Suppressor macrophage treated with lipopolysaccharide for 1 hour (primary cell): ENCODE data around the gene ERP29.
A peak's percentile ranks its signal among the peaks of the same experiment; 100 is the strongest.
"Not testable (repeated sequence)": the region's sequence is repeated elsewhere in the genome, so short reads cannot be mapped to it uniquely, and the experiment has no call there.

Source experiments
- DNase-seq, 3 donors: peaks; one replicate each; pipeline ENCODE4 v3.0.0-alpha.2; 2020 to 2022

Gene ERP29

DNA sequence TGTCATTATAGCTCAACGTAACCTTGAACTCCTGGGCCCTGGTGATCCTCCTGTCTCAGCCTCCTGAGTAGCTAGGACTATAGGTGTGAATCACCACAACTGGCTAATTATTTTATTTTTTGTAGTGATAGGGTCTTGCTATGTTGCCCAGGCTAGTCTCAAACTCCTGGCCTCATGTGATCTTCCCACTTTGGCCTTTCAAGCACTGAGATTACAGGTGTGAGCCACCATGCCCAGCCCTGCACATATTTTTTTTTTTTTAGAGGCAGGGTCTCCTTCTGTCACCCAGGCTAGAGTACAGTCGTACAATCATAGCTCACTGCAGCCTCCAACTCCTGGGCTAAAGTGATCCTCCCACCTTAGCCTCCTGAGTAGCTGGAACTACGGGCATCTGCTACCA, 9.2 kb upstream of the ERP29 start:
- no peak for DNase-seq

DNA sequence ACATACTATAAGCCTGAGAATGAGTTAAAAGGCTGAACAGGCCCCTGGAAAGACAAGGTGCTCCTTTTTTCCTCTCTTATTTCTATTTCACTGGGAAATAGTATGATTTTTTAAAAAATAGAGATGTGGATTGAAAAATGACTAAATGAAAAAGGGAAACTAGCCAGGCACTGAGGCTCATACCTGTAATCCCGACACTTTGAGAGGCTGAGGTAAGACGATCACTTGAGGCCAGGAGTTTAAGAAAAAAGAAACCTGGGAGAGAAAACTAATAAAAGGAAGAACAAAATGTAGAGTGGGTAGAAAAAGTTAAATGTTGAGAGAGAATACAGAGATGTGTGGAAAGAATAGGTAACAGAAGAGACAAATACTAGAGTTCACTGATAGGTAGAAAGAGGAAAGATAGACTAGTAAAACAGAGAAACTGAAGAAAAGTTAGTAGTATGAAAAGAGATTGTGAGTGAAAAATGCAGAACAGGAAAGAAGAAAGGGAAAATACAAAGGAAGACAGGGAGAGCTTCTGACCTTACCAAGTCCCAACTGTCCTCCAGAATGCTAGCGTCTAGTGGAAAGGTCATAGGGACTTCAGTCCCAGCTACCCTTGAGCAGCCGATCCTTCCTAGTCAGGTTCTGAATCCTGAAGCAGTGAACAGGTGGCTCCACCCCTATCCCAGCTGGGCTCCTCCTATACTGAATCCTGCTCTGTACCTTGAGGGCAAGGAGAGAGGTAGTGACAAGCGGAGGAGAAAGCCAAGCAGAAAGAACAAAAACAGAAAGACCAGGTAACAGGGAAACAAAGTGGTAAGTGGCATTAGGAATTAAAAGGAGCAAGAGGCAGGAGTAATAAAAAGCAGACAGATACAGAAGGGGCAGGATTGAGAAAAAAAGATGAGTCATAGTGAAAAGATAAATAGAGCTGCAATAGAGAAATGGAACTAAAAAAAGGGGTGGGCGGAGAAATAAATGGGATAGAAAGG, 7.5 kb upstream of the ERP29 start:
- peak; percentile 13 to 38 (median 34) for DNase-seq

DNA sequence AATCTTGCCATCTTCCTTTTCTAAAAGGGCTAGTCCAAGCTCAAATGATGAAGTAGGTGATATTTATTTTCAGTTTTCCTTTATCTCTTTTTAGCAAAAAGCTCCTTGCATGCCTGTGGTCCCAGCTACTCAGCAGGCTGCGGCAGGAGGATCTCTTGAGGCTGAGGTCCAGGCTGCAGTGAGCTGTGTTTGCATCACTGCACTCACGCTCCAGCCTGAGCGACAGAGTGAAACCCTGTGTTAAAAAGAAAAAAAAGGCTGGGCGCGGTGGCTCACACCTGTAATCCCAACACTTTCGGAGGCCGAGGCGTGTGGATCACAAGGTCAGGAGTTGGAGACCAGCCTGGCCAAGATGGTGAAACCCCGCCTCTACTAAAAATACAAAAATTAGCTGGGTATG, 5.3 kb upstream of the ERP29 start:
- DNase-seq = no peak

DNA sequence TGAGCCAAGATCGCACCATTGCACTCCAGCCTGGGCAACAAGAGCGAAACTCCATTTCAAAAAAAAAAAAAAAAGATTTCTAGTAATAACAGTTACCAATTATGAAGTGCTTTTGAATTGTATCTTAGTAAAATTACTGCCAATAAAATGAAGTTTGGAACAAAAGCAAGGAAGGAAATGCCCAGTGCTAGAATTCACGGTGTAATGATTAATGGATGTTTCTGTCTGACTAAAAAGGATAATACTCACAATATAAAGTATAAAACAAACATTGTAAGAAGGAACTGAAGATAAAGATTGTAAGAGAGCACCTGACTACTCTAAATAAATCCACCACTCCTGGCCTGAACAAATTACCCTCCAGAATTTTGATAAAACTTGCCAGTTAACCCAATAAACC, 4.3 kb upstream of the ERP29 start:
- no peak for DNase-seq

DNA sequence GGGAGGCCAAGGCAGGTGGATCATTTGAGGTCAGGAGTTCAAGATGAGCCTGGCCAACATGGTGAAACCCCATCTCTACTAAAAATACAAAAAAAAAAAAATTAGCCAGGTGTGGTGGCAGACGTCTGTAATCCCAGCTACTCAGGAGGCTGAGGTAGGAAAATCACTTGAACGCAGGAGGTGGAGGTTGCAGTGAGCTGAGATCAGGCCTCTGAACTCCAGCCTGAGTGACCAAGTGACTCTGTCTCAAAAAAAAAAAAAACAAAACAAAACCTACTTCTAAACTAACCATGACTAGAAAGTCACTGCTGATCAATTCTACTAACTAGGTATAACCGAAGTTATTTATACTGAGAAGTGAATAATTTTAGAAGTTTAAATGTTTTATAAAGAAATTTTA, 3.6 kb upstream of the ERP29 start:
- DNase-seq = not testable (repeated sequence)

DNA sequence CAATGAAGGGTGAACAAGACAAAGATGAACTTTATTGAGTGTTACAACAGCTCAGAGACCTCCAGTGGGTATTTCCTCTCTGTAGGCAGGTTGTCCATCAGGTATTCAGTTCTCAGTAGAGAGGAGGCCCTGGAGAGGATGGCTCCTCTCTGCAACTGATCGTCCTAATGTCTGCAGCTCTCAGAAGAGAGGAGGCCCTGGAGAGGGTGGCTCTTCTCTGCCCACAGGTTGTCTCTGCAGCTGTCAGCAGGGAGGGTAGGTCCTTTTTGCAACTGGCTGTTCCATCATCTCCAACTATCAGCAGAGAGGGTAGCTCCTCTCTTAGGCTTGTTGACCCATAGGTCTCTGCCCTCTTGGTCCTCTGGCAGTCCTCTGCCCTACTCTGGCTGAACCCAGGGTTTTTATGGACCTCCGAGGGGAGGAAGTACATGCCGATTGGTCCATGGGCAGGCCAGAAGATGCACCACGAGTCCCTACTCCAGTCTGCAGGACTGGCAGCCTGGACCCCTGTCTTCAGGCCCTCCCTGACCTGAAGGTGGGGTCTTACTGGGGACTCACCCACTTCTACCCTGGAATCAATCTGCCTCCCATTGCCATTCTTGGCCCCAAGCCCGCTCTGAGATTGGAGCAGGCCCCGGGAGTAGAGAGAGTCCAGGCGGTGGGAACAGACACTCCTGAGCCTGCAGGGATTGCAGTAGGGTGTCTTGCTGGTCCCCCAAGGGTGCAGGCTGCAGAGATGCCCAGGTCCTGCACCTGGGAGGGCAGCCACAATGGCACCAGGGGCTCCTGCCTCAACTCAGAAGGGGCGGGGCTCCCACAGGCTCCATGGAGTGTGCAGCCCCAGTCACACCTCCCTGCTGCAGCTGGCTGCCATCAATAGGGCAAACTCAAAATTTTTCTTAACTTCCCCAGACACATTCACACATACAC, 2.5 kb upstream of the ERP29 start:
- no peak for DNase-seq

DNA sequence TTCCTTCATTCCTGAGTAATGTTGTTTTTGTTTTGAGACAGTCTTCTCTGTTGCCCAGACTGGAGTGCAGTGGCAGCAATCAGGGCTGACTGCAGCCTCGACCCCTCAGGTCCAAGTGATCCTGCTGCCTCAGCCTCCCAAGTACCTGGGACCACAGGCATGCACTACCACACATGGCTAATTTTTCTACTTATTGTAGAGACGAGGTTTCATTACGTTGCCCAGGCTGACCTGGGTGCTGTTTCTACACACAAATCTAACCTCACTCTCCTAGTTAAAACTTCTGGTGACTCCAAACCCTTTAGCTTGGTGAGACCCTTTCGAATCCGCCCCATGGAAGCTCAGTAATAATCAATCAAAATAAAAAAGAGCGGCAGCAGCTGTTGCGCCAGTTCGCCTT, 1.5 kb upstream of the ERP29 start:
- no peak for DNase-seq

DNA sequence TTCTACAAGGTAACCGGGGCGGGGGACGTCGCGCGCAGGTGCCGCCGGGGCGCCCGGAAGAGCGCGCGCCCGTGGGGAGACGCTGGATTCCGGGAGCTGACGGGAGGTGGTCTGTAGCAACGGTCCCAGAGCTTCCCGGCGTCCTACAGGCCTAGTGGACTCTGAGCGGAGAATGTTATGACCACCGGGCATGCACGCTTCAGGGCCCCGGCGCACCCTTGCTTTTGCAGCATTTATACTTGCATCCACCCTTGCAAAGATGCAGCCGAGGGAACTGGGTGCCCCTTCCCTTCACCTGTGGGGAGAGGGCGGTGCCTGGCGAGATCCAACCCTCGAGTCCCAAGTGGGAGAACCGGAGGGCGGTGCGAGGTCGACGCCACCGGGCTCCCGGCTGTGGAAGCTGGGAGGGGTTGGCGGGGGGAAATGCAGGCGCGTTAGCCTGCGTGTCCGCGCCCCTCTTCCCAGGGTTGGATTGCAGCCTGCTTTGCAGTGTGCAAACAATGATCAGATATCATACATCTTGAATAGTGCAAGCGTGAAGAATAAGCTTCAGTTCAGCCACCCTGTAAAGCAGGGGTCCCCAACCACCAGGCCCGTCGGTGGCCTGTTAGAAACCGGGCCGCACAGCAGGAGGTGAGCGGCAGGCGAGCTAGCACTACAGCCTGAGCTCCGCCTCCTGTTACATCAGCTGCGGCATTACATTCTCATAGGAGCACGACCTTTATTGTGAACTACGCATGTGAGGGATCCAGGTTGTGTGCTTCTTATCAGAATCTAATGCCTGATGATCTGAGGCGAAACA, 576 bp downstream of the ERP29 start:
- DNase-seq = peak; percentile 42 to 57 (median 56)

DNA sequence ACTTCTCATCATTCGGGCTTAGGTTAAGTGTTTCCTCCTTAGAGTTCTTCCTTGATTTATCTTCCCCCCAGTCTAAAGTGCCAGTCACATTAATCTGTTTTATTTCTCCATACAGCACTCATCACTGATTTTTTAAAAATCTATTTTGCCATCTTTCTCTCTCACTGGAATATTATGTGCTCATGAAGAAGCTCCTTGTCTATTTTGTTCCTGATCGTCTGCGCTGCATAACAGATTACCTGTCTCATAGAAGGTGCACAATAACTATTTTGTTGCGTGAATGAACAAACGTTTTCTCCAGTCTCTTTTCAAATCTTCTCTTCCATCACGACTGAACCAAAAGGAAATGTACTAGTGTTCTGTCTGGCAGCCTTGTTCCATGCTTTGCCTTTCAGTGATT, 2.7 kb downstream of the ERP29 start:
- DNase-seq = no peak

DNA sequence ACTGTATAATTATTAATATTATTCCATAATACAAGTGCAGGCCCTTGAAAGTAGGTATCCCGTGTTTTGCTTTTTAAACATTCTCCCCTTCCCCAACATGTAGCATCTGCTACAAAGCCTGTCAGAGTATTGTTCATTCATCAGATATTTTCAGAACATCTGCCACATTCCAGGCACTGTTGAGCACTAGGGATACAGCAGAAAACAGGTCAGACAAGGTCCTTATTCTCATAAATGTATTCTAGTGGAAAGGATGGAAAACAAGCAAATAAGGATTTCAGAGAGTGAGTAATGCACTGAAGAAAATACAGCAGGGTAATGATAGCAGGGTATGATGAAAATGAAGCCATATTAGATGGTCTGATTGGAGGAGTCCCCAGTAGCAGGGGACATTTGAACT, 3.8 kb downstream of the ERP29 start:
- no peak for DNase-seq

DNA sequence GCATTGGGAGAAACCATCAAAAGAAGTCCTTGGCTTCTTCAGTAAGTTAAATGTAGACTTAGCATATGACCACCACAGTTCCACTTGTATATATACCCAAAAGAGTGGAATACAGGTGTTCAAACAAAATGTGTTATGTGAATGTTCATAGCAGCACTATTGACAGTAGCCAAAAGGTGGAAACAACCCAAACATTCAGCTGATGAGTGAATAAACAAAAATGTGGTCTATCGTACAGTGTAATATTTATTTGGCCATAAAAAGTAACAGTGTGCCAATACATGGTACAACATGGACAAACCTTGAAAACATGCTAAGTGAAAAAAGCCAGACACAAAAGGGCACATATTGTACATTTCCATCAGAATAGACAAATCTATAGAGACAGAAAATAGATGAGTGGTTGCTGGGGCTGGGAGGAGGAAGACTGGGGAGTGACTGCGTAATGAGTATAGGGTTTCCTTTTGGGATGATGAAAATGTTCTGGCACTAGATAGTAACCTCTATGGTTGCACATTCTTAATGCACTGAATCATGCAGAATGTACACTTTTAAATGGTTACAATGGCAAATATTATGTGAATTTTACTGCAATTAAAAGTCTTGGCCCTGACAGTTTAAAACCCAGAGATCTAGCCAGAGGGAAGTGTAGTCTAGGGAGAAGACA, 5.5 kb downstream of the ERP29 start:
- DNase-seq = no peak

DNA sequence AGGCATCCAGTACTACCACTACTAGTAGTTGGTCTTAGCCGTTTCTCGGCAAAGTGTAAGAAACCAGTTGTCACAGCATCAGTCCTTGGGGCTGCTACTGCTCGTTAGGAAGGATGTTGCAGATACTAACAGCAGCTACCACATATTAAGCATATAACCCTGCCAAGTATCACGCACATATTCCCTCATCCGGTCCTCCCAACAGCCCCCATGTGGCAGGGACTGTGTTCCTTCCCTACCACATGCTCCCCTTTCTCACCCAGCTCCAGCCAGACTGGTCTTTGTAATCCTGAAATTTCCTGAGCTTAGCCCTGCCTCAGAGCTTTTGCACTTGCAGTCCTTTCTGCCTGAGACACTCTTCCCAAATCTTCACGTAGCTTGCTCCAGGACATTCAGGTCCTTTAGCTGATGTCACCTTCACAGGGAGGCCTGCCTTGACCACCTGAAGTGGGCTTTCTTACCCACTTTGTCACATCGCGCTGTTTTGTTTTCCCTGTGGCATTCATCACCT, 7.8 kb downstream of the ERP29 start:
- no peak for DNase-seq

DNA sequence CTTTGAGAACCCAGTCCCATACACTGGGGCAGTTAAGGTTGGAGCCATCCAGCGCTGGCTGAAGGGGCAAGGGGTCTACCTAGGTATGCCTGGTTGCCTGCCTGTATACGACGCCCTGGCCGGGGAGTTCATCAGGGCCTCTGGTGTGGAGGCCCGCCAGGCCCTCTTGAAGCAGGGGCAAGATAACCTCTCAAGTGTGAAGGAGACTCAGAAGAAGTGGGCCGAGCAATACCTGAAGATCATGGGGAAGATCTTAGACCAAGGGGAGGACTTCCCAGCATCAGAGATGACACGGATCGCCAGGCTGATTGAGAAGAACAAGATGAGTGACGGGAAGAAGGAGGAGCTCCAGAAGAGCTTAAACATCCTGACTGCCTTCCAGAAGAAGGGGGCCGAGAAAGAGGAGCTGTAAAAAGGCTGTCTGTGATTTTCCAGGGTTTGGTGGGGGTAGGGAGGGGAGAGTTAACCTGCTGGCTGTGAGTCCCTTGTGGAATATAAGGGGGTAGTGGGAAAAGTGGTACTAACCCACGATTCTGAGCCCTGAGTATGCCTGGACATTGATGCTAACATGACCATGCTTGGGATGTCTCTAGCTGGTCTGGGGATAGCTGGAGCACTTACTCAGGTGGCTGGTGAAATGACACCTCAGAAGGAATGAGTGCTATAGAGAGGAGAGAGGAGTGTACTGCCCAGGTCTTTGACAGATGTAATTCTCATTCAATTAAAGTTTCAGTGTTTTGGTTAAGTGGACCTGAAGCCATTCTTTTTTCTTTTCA, 9.2 kb downstream of the ERP29 start:
- no peak for DNase-seq

DNA sequence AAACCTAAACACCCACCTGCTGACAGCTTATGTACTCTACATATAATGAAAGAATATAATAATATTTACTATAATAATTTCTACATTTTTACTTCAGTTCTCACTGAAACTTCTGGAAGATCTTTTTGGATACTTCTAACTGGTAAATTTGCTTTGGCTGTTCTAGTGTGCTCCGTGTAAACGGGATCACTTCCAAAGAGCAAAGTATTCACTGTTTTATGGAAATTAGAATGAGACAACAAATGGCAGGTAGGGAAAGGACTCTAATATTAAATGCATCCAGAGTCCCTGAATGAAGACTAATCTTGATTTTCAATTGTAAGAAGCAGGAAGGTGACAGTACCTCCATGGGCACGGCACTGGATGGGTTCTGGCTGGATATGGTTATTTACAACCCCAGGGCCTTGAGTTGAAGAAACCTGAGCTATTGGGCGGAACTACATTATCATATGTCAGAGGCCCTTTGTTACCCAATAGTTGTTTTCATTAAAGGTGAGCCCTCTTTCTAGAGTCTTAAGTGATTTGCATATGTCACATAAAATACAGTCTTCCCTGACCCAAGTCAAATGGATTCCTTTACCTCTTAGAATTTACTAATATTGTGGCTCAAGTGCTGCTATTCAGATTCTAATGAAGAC, 10.7 kb downstream of the ERP29 start:
- no peak for DNase-seq

DNA sequence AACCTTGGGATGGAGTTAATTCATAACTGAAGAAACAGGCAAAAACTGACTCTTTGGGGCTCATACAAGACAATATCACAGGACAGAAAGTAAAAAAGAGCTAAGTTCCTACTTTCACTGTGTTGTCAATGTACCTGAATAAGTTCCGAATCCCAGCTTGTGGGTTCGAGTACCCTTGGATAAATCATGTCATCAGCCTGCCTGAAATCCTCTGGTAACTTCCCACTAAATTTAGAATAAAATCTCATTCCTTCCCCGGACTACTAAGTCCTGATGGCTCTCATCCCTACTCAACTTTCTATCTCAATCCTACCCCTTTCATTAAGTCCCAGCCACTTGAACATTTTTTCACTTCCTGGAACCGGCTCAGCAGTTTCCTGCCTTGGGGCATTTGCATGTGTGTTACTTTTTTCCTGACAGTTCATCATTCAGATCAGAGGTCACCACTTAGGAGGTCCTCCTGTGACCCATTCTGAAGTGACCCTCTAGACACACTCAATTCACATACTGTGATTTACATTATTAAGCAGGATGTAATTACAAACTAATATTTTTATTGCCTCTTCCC, 12.7 kb downstream of the ERP29 start:
- peak; percentile 8 to 27 (median 20) for DNase-seq

DNA sequence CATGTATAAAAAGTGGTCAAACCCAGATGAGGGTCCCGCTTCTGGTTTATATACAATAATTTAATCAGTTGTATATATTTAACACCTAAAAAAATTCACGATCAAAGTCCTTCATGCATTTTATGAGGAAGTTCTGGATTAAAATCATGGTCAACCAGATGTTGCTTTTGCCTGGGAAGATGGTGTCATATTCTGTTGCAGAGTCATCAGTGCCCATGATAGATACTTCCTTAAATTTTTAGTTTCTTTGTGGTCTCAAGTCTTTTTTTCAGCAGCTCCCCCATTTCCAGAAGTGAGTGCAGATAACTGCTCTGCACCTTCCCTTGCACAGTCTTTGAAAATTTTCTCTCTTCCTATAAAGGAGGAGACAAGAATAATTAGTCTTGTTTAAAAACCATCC, 16.1 kb downstream of the ERP29 start:
- DNase-seq = peak; percentile 45 to 64 (median 58)

DNA sequence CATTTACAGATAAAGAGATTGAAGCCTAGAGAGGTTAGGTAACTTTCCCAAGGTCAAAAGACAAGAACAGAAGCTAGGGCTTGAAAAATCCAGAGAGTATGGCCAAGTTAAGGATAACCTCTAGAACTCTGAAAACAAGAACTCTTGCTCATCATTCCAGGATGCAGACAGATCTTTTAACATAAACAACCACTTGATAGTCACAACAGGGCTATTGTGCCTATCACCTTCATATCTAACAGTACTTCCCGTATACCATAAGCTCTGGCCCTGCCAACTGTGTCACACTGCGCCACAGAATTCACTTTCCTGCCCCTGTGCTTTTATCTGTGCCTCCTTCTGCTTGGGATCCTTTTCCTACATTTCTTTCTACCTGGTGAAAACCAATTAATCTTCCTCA, 18.2 kb downstream of the ERP29 start:
- no peak for DNase-seq

DNA sequence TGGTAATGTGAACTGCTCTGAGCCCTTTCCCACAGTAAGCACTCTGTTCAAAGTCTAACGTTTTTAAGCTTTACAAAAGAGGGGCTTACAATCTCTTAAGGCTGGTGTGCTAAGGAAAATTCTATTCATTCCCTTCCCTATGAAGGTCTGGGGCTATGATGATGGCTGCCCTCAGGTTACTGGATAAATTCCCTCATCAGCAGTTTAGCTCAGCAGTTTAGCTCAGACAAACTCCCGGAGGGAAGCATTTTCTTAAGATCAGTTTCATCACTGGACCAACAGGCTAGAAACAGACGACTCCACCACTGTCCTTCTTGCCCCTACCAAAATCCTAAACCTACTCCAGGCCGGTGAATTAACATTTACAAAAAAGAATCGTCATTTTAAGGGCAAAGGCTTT, 19.1 kb downstream of the ERP29 start:
- DNase-seq = no peak

DNA sequence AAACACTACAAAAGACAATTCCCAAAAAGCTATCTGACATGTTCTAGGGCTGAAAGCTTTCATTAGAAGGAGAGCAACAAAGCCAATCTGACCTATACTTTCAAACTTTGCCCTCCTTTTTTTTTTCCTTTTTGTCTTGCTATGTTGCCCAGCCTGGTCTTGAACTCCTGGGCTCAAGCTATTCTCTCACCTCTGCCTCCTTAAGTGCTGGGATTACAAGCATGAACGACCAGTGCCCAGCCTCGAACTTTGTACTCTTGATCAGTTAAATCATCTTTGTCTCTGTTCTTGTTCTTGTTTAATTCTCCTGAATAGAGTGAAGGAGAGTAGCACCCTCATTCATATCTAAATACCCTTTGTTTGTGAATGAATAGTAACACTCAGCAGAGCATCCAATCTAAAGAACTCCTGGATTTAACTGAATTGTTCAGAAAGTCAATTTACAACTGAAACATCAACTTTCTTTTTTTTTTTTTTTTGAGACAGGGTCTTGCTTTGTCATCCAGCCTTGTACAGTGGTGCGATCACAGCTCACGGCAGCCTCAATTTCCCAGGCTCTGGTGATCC, 22.1 kb downstream of the ERP29 start:
- no peak for DNase-seq

DNA sequence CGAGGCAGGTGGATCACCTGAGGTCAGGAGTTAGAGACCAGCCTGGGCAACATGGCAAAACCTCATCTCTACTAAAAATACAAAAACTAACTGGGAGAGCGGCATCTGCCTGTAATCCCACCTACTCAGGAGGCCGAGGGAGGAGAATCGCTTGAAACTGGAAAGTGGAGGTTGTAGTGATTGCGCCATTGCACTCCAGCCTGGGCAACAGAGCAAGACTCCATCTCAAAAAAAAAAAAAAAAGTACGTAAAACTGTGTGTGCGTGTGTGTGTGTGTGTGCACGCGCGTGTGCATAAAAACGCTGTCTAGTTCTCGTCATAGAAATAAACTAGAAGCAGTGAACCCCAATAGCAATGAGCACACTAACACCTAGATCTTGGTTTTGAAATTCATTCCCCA, 23.4 kb downstream of the ERP29 start:
- not testable (repeated sequence) for DNase-seq
